Panc1 (cell line): Measurements from ENCODE around the gene IQSEC1.

Experiments
- CTCF ChIP-seq: fragments of 450-650 bp; IDR thresholded peaks from 2 replicates; pipeline ENCODE4 v1.5.1; 2017; ENCODE audit warnings: mild to moderate bottlenecking
- POLR2AphosphoS5 ChIP-seq: IDR thresholded peaks from 2 replicates; pipeline ENCODE4 v1.6.1; 2012; ENCODE audit warnings: mild to moderate bottlenecking, low read depth, low read length, moderate library complexity
- SIN3A ChIP-seq: IDR thresholded peaks from 2 replicates; pipeline ENCODE4 v1.6.1; 2012; ENCODE audit warnings: low read depth, mild to moderate bottlenecking, low read length, moderate library complexity, borderline replicate concordance; ENCODE audit not compliant: insufficient read depth
- TCF7L2 ChIP-seq: IDR thresholded peaks from 2 replicates; pipeline ENCODE4 v1.6.1; 2011; ENCODE audit warnings: mild to moderate bottlenecking, low read depth, low read length, inconsistent platforms
- TF ChIP-seq, protein P1 (sequence below), 2 experiments: IDR thresholded peaks; 2 replicates each; pipeline ENCODE4 v1.6.1; 2011 to 2012; ENCODE audit warnings: low read depth in 2 of 2, control low read depth in 1 of 2, low read length in 1 of 2, mild to moderate bottlenecking in 1 of 2, moderate library complexity in 1 of 2; ENCODE audit not compliant: insufficient read depth in 1 of 2

- no peak for TF ChIP-seq CTCF
- no peak for TF ChIP-seq TCF7L2
- no peak for TF ChIP-seq POLR2AphosphoS5
- TF ChIP-seq, protein P1, sequence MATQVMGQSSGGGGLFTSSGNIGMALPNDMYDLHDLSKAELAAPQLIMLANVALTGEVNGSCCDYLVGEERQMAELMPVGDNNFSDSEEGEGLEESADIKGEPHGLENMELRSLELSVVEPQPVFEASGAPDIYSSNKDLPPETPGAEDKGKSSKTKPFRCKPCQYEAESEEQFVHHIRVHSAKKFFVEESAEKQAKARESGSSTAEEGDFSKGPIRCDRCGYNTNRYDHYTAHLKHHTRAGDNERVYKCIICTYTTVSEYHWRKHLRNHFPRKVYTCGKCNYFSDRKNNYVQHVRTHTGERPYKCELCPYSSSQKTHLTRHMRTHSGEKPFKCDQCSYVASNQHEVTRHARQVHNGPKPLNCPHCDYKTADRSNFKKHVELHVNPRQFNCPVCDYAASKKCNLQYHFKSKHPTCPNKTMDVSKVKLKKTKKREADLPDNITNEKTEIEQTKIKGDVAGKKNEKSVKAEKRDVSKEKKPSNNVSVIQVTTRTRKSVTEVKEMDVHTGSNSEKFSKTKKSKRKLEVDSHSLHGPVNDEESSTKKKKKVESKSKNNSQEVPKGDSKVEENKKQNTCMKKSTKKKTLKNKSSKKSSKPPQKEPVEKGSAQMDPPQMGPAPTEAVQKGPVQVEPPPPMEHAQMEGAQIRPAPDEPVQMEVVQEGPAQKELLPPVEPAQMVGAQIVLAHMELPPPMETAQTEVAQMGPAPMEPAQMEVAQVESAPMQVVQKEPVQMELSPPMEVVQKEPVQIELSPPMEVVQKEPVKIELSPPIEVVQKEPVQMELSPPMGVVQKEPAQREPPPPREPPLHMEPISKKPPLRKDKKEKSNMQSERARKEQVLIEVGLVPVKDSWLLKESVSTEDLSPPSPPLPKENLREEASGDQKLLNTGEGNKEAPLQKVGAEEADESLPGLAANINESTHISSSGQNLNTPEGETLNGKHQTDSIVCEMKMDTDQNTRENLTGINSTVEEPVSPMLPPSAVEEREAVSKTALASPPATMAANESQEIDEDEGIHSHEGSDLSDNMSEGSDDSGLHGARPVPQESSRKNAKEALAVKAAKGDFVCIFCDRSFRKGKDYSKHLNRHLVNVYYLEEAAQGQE (IDR thresholded peaks at IDR 0.05; ENCODE audit: insufficient read depth in 1 of 2, low read depth in 2 of 2, low read length in 1 of 2): no peak
- no peak for TF ChIP-seq SIN3A
Observed at GRCh38 chr3:12897381-12898289, 175.6 kb downstream of the IQSEC1 start.
